Keratinocyte (primary cell): ENCODE results near the gene MRPS14. TPM values are rescaled to one million over a fixed set of nuclear protein-coding genes. Genes with fewer than 3 reads are reported as not detected.

ENCODE experiments used
- DNase-seq: peaks from one replicate; pipeline ENCODE4 v3.0.0-alpha.2; 2011; ENCODE audit warnings: low read depth, missing footprints, low spot score
- FAIRE-seq: peaks from 2 replicates; lab custom pipeline; 2011; peaks lifted over from hg19 to GRCh38; lab: Jason Lieb, UNC
- H2AFZ ChIP-seq: 2 replicates; pipeline ENCODE4 v1.6.0; 2012; ENCODE audit warnings: low read length, control low read depth, inconsistent platforms; ENCODE audit not compliant: control insufficient read depth
- H3K27ac ChIP-seq: 2 replicates; pipeline ENCODE4 v1.5.1; 2011; ENCODE audit warnings: low read length; ENCODE audit not compliant: control insufficient read depth, insufficient read depth
- H3K27me3 ChIP-seq: 3 replicates; pipeline ENCODE4 v1.6.0; 2011; ENCODE audit warnings: low read length; ENCODE audit not compliant: control insufficient read depth, insufficient read depth; ENCODE audit errors: extremely low read depth
- H3K36me3 ChIP-seq, 2 experiments: 2 replicates in 1 of 2; 3 replicates in 1 of 2; pipeline ENCODE4 v1.5.1; 2011; ENCODE audit warnings: low read length in 2 of 2, mild to moderate bottlenecking in 1 of 2; ENCODE audit not compliant: control insufficient read depth in 2 of 2, insufficient read depth in 2 of 2; ENCODE audit errors: extremely low read depth in 1 of 2
- H3K4me1 ChIP-seq: 3 replicates; pipeline ENCODE4 v1.5.1; 2011; ENCODE audit warnings: low read length; ENCODE audit not compliant: control insufficient read depth, insufficient read depth; ENCODE audit errors: extremely low read depth
- H3K4me2 ChIP-seq: 3 replicates; pipeline ENCODE4 v1.6.0; 2011; ENCODE audit warnings: low read depth, low read length; ENCODE audit not compliant: control insufficient read depth, insufficient read depth; ENCODE audit errors: extremely low read depth
- H3K4me3 ChIP-seq, 3 experiments: fragments of 200-600 bp in 1 of 3; sonication (generic) in 1 of 3; 2 replicates in 2 of 3; 3 replicates in 1 of 3; pipeline ENCODE4 v1.5.1; 2011 to 2016; ENCODE audit warnings: low read length in 3 of 3, mild to moderate bottlenecking in 3 of 3, control low read depth in 2 of 3, inconsistent platforms in 1 of 3, low read depth in 1 of 3, mixed read lengths in 1 of 3, mixed run types in 1 of 3, moderate library complexity in 1 of 3; ENCODE audit not compliant: control insufficient read depth in 2 of 3, insufficient read depth in 2 of 3; ENCODE audit errors: extremely low read depth in 1 of 3
- H3K79me2 ChIP-seq: 2 replicates; pipeline ENCODE4 v1.6.0; 2012; ENCODE audit warnings: low read length; ENCODE audit not compliant: control insufficient read depth, insufficient read depth
- H3K9ac ChIP-seq: 3 replicates; pipeline ENCODE4 v1.6.0; 2011; ENCODE audit warnings: low read length; ENCODE audit not compliant: control insufficient read depth, insufficient read depth; ENCODE audit errors: extremely low read depth
- H3K9me1 ChIP-seq: 3 replicates; pipeline ENCODE4 v1.6.0; 2011; ENCODE audit warnings: low read length; ENCODE audit not compliant: control insufficient read depth, insufficient read depth; ENCODE audit errors: extremely low read depth
- H3K9me3 ChIP-seq: 2 replicates; pipeline ENCODE4 v1.5.1; 2012; ENCODE audit warnings: low read depth, low read length; ENCODE audit not compliant: control insufficient read depth
- H4K20me1 ChIP-seq: 3 replicates; pipeline ENCODE4 v1.6.0; 2011; ENCODE audit warnings: low read length; ENCODE audit not compliant: control insufficient read depth, insufficient read depth; ENCODE audit errors: extremely low read depth
- CTCF ChIP-seq, 3 experiments: IDR thresholded peaks in 1 of 3; conservative IDR thresholded peaks in 1 of 3; optimal IDR thresholded peaks in 1 of 3; 2 replicates in 2 of 3; 3 replicates in 1 of 3; pipeline versions ENCODE3 to v1.5.1; 2011; ENCODE audit warnings: low read length in 3 of 3, mild to moderate bottlenecking in 3 of 3, moderate library complexity in 2 of 3, control low read depth in 1 of 3, inconsistent platforms in 1 of 3; ENCODE audit not compliant: insufficient read depth in 2 of 3; ENCODE audit errors: extremely low read depth in 1 of 3
- EZH2 ChIP-seq: IDR thresholded peaks from one replicate; pipeline ENCODE4 v1.6.1; 2012; ENCODE audit warnings: inconsistent platforms, mild to moderate bottlenecking, low read length, moderate library complexity
- dilution Hi-C: fragments of 300-500 bp; cut with MboI; formaldehyde crosslinking; loops from one replicate; pipeline ENCODE4 v1.7.0; 2020; ENCODE audit warnings: low sequenced_read_pairs; ENCODE audit not compliant: extremely low pct_ligation_motif_present
- polyA plus RNA-seq, 5 experiments: library from polyadenylated mRNA; depleted of rRNA in 3 of 5; stranded (reverse) in 3 of 5; stranded (forward) in 1 of 5; unstranded in 1 of 5; fragments of >200 nt; gene quantifications; 1 replicate in 1 of 5; 2 replicates in 3 of 5; 3 replicates in 1 of 5; pipeline versions ENCODE4 v1.2.1 to v1.2.3, GENCODE V29; 2011 to 2012; ENCODE audit warnings: missing spikeins in 2 of 5, low read depth in 1 of 5, low replicate concordance in 1 of 5

Gene MRPS14
- polyA plus RNA-seq, 1 donor (not counting 4 experiments of a cell fraction or from before 2014, with no cell fraction given): 35.2 TPM

DNA sequence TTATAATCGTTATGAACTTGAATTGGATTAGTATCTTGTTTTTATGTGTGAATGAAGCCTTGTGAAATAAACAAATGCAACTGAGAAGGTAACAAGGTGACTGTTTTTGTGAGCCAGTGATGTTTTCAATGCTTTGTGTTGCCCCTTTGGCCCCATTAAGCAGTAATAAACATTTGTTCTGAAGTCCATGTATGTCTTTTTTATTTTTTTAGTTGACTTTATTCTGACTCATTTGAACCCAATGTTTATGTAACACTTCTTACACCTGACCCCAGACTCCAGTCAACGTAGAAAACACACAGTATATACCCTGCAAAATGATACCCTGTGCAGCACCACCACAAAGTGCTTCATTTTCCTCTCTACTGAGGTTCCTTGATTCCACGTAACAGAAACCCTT lies 28.1 kb downstream of the MRPS14 start:
- H3K36me3 ChIP-seq: no peaks in the 10 kb centered on the region
- H3K27me3 ChIP-seq: no peaks in the 10 kb centered on the region
- H3K79me2 ChIP-seq: peaks cover 3% of the 10 kb centered on the region
- H3K9me3 ChIP-seq: no peaks in the 10 kb centered on the region
- TF ChIP-seq CTCF (optimal IDR thresholded peaks at IDR 0.05 in 1 of 3, IDR thresholded peaks at IDR 0.05 in 1 of 3, conservative IDR thresholded peaks at IDR 0.05 in 1 of 3; ENCODE audit: extremely low read depth in 1 of 3, insufficient read depth in 2 of 3, low read length in 3 of 3) (no peak), EZH2 (no peak)
- dilution Hi-C loops: no loop called here
- no peak overlapping the region for H3K9ac ChIP-seq
- DNase-seq: no peak
- peaks cover 24% of the 10 kb centered on the region for H3K4me1 ChIP-seq
- H2AFZ ChIP-seq: no peak overlapping the region
- FAIRE-seq: no peak
- H3K4me2 ChIP-seq: no peak overlapping the region
- H3K27ac ChIP-seq: no peak overlapping the region
- H3K9me1 ChIP-seq: peaks cover 3% of the 10 kb centered on the region
- no peaks in the 10 kb centered on the region for H4K20me1 ChIP-seq
- H3K4me3 ChIP-seq: no peak overlapping the region

GRCh38 chr1:174991473-174991872 lies 31.8 kb downstream of the MRPS14 start:
- Histone ChIP-seq H3K9me3 (no peaks in the 10 kb centered on the region), H4K20me1 (no peaks in the 10 kb centered on the region)
- dilution Hi-C loops: no loop called here

More at GRCh38 chr1:174991473-174991872, 31.8 kb downstream of the MRPS14 start:
- Histone ChIP-seq H3K4me2 (no peak overlapping the region), H3K79me2 (no peaks in the 10 kb centered on the region), H2AFZ (no peak overlapping the region), H3K27me3 (no peaks in the 10 kb centered on the region), H3K9ac (no peak overlapping the region), H3K36me3 (no peaks in the 10 kb centered on the region), H3K4me1 (peaks cover 9% of the 10 kb centered on the region), H3K27ac (no peak overlapping the region), H3K9me1 (peaks cover 3% of the 10 kb centered on the region), H3K4me3 (no peak overlapping the region)
- TF ChIP-seq EZH2: no peak
- DNase-seq (no peak), FAIRE-seq (no peak)
